GM19397 (cell line): ENCODE data around the gene NPDC1.

Experiments used
- ATAC-seq: cut with Tn5 transposase; IDR thresholded peaks from one replicate; pipeline ENCODE4 v1.9.1; 2021; ENCODE audit warnings: mild to moderate bottlenecking, moderate library complexity; ENCODE audit not compliant: unreplicated experiment

Gene NPDC1

DNA sequence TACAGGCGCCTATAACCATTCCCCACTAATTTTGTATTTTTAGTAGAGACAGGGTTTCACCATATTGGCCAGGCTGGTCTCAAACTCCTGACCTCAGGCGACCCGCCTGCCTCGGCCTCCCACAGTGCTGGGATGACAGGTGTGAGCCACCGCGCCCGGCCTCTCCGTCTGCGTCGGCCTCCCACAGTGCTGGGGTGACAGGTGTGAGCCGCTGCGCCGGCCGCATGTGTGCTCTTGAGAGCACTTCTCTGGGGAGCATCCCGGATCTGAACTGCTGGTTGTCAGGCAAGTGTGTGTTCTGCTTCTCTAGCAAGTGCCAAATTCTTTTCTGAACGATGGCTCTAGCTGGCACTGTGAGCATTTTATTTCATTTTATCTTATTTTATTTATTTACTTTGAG, 11.6 kb upstream of the NPDC1 start:
- ATAC-seq = no peak

DNA sequence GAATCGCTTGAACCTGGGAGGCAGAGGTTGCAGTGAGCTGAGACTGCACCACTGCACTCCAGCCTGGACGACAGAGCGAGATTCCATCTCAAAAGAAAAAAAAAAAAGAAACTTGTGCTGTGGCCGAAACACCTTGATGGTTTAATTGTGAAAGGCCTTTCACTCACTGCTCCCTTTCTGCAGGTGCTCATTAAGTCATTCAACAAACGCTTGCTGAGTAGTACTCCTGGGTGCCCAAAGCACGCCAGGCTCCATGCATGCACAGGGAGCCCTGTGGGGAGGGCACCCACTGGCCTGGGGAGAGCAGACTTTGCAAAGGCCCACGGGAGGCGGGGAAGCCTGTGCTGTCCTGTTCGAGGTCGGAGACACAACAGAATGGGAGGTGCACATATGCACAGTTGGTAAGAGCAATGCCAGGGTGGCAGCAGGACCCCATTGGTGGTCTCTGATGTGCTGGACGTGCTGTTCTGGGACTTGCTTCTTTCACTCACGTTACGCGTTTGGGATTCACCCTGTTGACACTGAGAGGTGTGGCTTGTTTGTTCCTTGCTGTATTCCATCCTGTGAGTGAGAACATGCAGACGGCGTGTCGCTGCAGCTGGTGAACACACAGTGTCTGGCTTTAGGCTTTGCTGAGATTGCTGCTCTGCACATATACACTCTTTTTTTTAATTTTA, 10.9 kb upstream of the NPDC1 start:
- no peak for ATAC-seq

DNA sequence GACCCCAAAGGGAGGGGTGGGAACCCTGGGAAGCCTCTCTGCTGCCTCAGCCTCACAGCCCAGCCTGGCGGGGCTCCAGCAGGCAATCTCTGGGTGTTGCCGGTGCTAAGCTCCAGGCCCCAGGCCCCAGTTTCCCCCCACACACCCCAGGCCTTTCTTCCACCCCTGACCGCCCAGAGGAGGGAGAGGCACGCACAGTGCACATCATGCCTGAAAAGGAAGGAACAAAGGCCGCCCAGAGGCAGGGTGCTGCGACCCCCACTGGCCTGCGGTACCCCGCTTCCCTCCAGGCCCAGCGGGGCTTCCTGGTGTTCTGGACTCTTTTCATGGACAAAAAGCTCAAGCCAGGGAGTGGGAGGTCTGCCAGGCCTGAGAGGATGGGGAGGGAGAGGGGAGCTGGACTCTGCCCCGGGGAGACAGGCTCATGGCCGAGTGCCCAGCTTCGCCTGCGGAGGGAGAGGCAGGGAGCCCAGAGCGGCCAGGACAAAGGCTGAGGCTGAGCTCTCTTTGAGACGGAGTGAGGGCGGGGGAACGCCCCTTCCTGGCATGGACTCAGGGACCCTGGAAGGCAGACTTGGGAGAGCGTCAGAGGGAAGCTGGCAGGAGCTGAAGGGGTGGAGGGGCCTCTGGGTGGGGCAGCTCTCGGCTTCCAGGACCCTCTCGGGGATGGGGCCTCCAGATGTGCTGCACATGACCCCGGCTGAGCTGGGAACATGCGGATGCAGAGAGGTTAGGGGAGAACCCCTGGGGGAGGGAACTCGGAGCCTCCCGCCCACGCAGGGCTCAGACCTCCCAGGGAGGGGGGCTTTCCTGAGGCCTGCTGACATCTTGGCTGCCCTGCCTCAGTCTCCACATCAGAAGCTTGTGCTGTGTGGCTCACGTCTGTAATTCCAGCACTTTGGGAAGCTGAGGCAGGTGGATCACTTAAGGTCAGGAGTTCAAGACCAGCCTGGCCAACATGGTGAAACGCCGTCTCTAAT, 9.7 kb upstream of the NPDC1 start:
- ATAC-seq = no peak

- no peak for ATAC-seq
Measured at GRCh38 chr9:137054932-137055384, 9.0 kb upstream of the NPDC1 start.

DNA sequence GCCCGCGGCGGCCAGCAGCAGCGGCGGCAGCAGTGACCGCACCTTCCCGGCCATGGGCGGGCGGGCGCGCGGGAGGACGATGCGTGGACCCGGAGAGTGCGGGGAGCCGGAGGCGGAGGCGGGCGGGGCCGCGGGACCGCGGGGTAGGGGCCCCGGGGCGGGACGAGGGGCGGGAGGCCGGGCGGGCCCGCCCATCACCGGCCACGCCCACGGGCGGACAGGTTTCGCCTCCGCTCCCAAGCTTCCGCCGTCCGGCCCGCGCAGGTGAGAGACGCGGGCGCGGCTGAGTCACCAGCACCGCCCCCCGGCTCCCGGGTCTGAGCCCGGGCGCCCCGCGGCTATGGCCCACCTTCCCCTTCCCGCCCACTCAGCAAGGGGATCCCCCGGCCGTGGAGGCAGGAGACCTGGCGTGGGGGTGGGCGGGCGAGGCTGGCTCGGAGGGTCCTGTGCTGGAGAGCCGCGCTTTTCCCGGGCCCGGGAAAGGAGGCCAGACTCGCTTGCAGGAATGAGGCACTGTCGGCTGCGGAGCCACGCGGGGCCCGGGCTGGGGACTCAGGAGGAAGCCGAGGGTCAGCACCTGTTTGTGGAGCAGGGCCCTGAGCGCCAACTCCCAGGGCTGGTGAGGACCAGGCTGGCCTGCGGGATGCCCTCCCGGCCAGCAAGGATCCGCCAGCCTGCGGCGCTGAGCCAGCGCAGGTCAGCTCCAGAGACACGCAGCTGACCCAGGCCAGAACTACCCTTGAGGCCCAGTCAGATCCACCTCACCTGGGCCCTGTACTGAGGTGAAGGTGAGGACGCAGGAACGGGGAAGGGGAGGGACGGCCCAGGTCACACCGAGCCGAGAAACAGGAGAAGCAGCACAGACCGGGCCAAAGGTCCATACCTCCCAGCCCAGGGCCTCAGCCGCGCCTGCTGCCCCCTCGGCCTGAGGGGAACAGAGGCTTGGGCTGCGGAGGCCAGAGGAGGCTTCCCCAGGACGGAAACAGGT, 8.3 kb upstream of the NPDC1 start, which contains the start of gene ENTPD2:
Gene ENTPD2 (minus strand): TSS at position 118 of the 988 bp plus-strand sequence. CDS start 64 bp downstream, at position 54.
- ATAC-seq = no peak

DNA sequence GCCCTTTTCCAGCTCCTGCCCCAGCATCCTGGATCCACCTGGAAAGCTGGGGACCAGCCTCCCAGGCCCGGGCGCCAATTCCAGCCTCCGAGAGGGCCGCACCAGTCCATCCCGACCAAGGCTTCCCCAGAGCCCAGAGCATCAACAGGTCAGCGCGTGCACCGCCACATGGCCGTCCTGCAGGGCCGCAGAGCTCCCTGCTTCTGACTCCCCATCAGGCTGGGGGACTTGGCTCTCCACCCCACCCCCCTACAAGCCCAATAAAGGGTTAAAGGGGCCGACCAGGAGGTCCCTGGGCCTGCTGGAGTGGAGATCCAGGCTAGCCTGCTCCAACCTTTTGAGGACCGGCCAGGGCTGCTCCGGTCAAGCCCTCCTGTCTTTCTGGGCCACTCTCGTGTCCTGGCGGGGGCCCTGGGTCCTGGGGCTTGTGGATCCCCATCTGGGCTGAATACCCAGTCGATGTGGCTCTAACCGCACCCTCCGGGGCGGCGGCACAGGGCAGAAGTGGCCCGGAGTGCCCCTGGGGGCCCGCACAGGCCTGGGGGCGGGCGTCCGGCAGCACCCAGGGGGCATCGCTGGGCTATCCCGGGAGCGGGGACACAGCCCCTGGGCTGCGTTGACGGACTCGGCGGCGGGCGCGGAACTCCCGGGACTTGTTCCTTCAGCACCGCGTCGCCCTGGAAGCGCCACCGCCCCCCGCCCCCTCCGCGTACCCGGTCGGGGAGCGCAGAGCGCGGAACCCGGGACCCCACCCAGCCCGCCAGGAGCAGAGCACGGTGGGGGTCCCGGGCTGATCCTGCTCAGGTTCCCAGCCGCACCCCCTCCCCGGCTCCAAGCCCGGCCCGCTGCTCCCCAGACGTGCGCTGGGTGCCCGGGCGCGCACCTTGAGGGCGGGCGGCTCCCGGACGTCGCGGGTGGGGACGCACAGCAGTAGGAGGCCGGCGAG, 7.3 kb upstream of the NPDC1 start:
- no peak for ATAC-seq

- no peak for ATAC-seq
Measured at GRCh38 chr9:137052293-137052692, 6.3 kb upstream of the NPDC1 start.

- no peak for ATAC-seq
Measured at GRCh38 chr9:137051145-137051724, 5.3 kb upstream of the NPDC1 start.

GRCh38 chr9:137050570-137050969, 4.6 kb upstream of the NPDC1 start:
- no peak for ATAC-seq

GRCh38 chr9:137049544-137050449, 3.8 kb upstream of the NPDC1 start:
- ATAC-seq = no peak

DNA sequence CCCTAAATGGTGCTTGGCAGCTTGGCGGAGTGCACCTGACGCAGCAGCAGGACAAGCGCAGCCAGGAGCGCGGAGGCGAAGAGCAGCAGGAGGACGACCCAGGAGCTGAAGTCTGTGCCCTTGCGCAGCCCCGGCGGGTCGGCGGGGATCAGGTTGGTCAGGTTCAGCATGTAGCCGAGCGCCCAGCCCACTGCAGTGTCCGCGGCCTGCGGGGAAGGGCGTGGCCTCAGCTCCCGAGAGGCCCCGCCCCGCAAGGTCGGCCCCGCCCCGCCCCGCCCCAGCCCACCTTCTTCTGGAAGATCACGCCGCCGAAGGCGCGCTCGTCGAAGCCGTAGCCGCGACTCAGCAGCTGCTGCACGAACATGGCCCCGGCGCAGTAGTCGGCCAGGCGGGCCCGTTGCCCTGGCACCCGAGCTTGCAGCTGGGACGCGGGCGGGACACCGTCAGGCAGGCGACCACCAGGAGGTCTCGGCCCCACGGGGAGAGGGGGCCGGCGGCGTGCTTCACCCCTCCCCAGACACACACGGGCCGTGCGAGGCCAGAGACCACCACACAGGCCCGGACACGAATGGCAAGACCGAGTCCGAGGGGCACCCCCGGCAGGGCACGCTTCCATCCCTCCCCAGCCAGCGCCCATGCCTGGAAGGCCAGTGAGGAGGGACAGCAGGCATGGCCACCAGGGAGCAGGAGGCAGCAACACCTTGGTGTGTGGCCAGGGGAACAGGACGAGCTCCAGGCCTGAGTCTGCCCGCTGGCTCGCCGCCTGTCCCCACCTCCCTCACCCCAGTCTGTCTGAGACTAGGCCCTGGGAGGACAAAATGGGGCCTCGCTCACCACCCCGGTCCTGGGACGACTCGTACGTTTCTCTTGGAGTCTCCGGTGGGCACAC, 2.9 kb upstream of the NPDC1 start:
- no peak for ATAC-seq

DNA sequence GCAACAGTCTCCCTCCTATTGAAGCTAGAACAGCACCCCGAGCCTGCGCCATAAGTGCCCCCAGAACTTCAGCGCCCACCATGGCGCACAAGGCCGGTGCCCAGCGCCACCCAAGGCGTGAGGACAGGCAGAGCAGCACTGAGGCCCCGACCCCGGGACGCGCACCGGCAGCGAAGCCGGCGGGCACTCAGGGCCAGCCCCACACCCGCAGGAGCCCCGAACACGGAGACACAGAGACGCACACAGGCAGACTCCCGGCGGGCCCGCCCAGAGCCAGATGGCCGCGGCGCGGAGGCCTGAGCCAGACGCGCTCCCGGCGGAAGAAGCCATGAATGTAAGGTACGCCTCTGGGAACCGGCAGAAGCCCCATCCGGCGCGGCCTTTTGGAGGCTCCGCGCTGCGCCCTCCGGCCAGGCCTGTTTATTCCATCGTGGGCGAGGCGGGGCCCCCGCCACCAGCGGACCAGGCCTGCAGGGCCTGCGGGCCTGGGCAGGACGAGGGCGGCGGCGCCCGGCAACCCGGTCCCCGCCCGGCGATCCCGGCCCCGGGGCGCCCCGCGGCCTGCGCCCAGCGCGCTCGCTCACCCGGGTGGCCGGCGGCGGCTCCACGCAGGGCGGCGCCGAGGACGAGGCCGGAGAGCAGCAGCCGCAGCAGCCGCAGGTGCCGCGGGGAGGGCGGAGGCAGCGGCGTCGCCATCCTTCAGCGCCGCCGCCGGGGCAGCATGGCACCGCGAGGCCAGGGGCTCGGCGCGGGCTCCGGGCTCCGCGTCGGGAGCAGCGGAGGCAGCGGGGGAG, 486 bp downstream of the NPDC1 start:
- no peak for ATAC-seq

- ATAC-seq = no peak
Measured at GRCh38 chr9:137044502-137045177, 1.3 kb downstream of the NPDC1 start.

- no peak for ATAC-seq
Measured at GRCh38 chr9:137044037-137044436, 1.9 kb downstream of the NPDC1 start.

- no peak for ATAC-seq
Measured at GRCh38 chr9:137042751-137043727, 2.9 kb downstream of the NPDC1 start.
